Measurements from ENCODE around the gene PTPN21.

- TF ChIP-seq, protein P1, sequence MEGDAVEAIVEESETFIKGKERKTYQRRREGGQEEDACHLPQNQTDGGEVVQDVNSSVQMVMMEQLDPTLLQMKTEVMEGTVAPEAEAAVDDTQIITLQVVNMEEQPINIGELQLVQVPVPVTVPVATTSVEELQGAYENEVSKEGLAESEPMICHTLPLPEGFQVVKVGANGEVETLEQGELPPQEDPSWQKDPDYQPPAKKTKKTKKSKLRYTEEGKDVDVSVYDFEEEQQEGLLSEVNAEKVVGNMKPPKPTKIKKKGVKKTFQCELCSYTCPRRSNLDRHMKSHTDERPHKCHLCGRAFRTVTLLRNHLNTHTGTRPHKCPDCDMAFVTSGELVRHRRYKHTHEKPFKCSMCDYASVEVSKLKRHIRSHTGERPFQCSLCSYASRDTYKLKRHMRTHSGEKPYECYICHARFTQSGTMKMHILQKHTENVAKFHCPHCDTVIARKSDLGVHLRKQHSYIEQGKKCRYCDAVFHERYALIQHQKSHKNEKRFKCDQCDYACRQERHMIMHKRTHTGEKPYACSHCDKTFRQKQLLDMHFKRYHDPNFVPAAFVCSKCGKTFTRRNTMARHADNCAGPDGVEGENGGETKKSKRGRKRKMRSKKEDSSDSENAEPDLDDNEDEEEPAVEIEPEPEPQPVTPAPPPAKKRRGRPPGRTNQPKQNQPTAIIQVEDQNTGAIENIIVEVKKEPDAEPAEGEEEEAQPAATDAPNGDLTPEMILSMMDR (IDR thresholded peaks at IDR 0.05 in 8 of 11, conservative IDR thresholded peaks at IDR 0.05 in 3 of 11): no peak
- no peak for TF ChIP-seq POLR2AphosphoS5 (IDR thresholded peaks at IDR 0.05)
Observed at GRCh38 chr14:88481794-88482193, 73.0 kb downstream of the PTPN21 start.
